Naive thymus-derived CD4-positive, alpha-beta T cell (primary cell): ENCODE data around the gene ACTR1B. TPM values are rescaled to one million over a fixed set of nuclear protein-coding genes. Genes with fewer than 3 reads are reported as not detected.

Experiments used
- polyA plus RNA-seq, 2 donors: library from polyadenylated mRNA; unstranded; fragments of 300-500 nt; fragmentation: Illumina TruSeq; gene quantifications; one replicate each; pipeline ENCODE4 v1.2.3, GENCODE V29; 2021
- total RNA-seq, 6 experiments: library from RNA in 5 of 6; stranded (reverse) in 5 of 6; gene quantifications; 1 replicate in 5 of 6; 2 replicates in 1 of 6; pipeline ENCODE4 v1.2.3 and lab custom pipeline; 2021 to 2026

ACTR1B gene
- total and polyA plus RNA-seq, 7 experiments from 2014 or later, result 13.2 to 95.5 (median 89.1) TPM

Other genes with a start within 250 kb of the ACTR1B start
- gene ANKRD36B, start 74.2 kb downstream of the ACTR1B start, total RNA-seq, result 10 to 100 TPM; 51.2 to 81.3 (median 70.8) TPM
- gene ANKRD36B, start 74.2 kb downstream of the ACTR1B start, polyA plus RNA-seq, result 10 to 100 TPM; 17.1 to 21.9 TPM
- 100 to 1,000 TPM; 111 to 213 (median 122) TPM for gene COX5B, start 18.0 kb downstream of the ACTR1B start, total RNA-seq
- gene COX5B, start 18.0 kb downstream of the ACTR1B start, polyA plus RNA-seq, result 100 to 1,000 TPM; 225 to 385 TPM
- gene C2orf92, start 5.7 kb upstream of the ACTR1B start, total RNA-seq, result 10 to 100 TPM; 10.7 to 23.4 (median 21.0) TPM
- 1 to 10 TPM in 1 of 2 donors, under 1 TPM in 1; 0.66 to 1.1 TPM for gene C2orf92, start 5.7 kb upstream of the ACTR1B start, polyA plus RNA-seq
- 100 to 1,000 TPM; 354 to 432 (median 382) TPM for gene ZAP70, start 49.5 kb upstream of the ACTR1B start, total RNA-seq
- 100 to 1,000 TPM; 105 to 166 TPM for gene ZAP70, start 49.5 kb upstream of the ACTR1B start, polyA plus RNA-seq